Keratinocyte (primary cell): ENCODE measurements around the gene REPS1. TPM values are rescaled to one million over a fixed set of nuclear protein-coding genes. Genes with fewer than 3 reads are reported as not detected.

Experiments
- DNase-seq: peaks from one replicate; pipeline ENCODE4 v3.0.0-alpha.2; 2011; ENCODE audit warnings: low read depth, missing footprints, low spot score
- FAIRE-seq: peaks from 2 replicates; lab custom pipeline; 2011; peaks lifted over from hg19 to GRCh38; lab: Jason Lieb, UNC
- H2AFZ ChIP-seq: 2 replicates; pipeline ENCODE4 v1.6.0; 2012; ENCODE audit warnings: low read length, control low read depth, inconsistent platforms; ENCODE audit not compliant: control insufficient read depth
- H3K27ac ChIP-seq: 2 replicates; pipeline ENCODE4 v1.5.1; 2011; ENCODE audit warnings: low read length; ENCODE audit not compliant: control insufficient read depth, insufficient read depth
- H3K27me3 ChIP-seq: 3 replicates; pipeline ENCODE4 v1.6.0; 2011; ENCODE audit warnings: low read length; ENCODE audit not compliant: control insufficient read depth, insufficient read depth; ENCODE audit errors: extremely low read depth
- H3K36me3 ChIP-seq, 2 experiments: 2 replicates in 1 of 2; 3 replicates in 1 of 2; pipeline ENCODE4 v1.5.1; 2011; ENCODE audit warnings: low read length in 2 of 2, mild to moderate bottlenecking in 1 of 2; ENCODE audit not compliant: control insufficient read depth in 2 of 2, insufficient read depth in 2 of 2; ENCODE audit errors: extremely low read depth in 1 of 2
- H3K4me1 ChIP-seq: 3 replicates; pipeline ENCODE4 v1.5.1; 2011; ENCODE audit warnings: low read length; ENCODE audit not compliant: control insufficient read depth, insufficient read depth; ENCODE audit errors: extremely low read depth
- H3K4me2 ChIP-seq: 3 replicates; pipeline ENCODE4 v1.6.0; 2011; ENCODE audit warnings: low read depth, low read length; ENCODE audit not compliant: control insufficient read depth, insufficient read depth; ENCODE audit errors: extremely low read depth
- H3K4me3 ChIP-seq, 3 experiments: fragments of 200-600 bp in 1 of 3; sonication (generic) in 1 of 3; 2 replicates in 2 of 3; 3 replicates in 1 of 3; pipeline ENCODE4 v1.5.1; 2011 to 2016; ENCODE audit warnings: low read length in 3 of 3, mild to moderate bottlenecking in 3 of 3, control low read depth in 2 of 3, inconsistent platforms in 1 of 3, low read depth in 1 of 3, mixed read lengths in 1 of 3, mixed run types in 1 of 3, moderate library complexity in 1 of 3; ENCODE audit not compliant: control insufficient read depth in 2 of 3, insufficient read depth in 2 of 3; ENCODE audit errors: extremely low read depth in 1 of 3
- H3K79me2 ChIP-seq: 2 replicates; pipeline ENCODE4 v1.6.0; 2012; ENCODE audit warnings: low read length; ENCODE audit not compliant: control insufficient read depth, insufficient read depth
- H3K9ac ChIP-seq: 3 replicates; pipeline ENCODE4 v1.6.0; 2011; ENCODE audit warnings: low read length; ENCODE audit not compliant: control insufficient read depth, insufficient read depth; ENCODE audit errors: extremely low read depth
- H3K9me1 ChIP-seq: 3 replicates; pipeline ENCODE4 v1.6.0; 2011; ENCODE audit warnings: low read length; ENCODE audit not compliant: control insufficient read depth, insufficient read depth; ENCODE audit errors: extremely low read depth
- H3K9me3 ChIP-seq: 2 replicates; pipeline ENCODE4 v1.5.1; 2012; ENCODE audit warnings: low read depth, low read length; ENCODE audit not compliant: control insufficient read depth
- H4K20me1 ChIP-seq: 3 replicates; pipeline ENCODE4 v1.6.0; 2011; ENCODE audit warnings: low read length; ENCODE audit not compliant: control insufficient read depth, insufficient read depth; ENCODE audit errors: extremely low read depth
- CTCF ChIP-seq, 3 experiments: IDR thresholded peaks in 1 of 3; conservative IDR thresholded peaks in 1 of 3; optimal IDR thresholded peaks in 1 of 3; 2 replicates in 2 of 3; 3 replicates in 1 of 3; pipeline versions ENCODE3 to v1.5.1; 2011; ENCODE audit warnings: low read length in 3 of 3, mild to moderate bottlenecking in 3 of 3, moderate library complexity in 2 of 3, control low read depth in 1 of 3, inconsistent platforms in 1 of 3; ENCODE audit not compliant: insufficient read depth in 2 of 3; ENCODE audit errors: extremely low read depth in 1 of 3
- EZH2 ChIP-seq: IDR thresholded peaks from one replicate; pipeline ENCODE4 v1.6.1; 2012; ENCODE audit warnings: inconsistent platforms, mild to moderate bottlenecking, low read length, moderate library complexity
- dilution Hi-C: fragments of 300-500 bp; cut with MboI; formaldehyde crosslinking; loops from one replicate; pipeline ENCODE4 v1.7.0; 2020; ENCODE audit warnings: low sequenced_read_pairs; ENCODE audit not compliant: extremely low pct_ligation_motif_present
- polyA plus RNA-seq, 5 experiments: library from polyadenylated mRNA; depleted of rRNA in 3 of 5; stranded (reverse) in 3 of 5; stranded (forward) in 1 of 5; unstranded in 1 of 5; fragments of >200 nt; gene quantifications; 1 replicate in 1 of 5; 2 replicates in 3 of 5; 3 replicates in 1 of 5; pipeline versions ENCODE4 v1.2.1 to v1.2.3, GENCODE V29; 2011 to 2012; ENCODE audit warnings: missing spikeins in 2 of 5, low read depth in 1 of 5, low replicate concordance in 1 of 5

Gene REPS1
- polyA plus RNA-seq, 1 donor (not counting 4 experiments of a cell fraction or from before 2014, with no cell fraction given): 61.3 TPM

DNA sequence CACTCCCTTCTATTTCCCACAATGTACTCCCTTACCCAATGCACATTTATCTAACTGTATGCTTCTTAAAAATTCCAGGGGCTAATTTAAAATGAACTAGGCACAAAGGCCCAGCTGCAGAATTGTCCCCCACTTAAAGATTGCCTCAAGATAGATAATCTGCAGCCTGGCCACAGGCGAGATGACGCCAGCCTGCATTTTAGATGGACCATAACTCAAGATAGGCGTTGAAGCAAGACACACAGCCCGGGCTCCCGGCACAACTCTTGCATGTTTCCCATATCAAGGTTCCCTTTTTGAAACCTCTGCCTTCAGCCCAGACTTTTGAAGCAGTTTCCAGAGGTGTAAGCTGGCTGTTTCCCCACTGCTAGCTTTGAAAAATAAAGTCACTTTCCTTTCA, 3.2 kb upstream of the REPS1 start:
- H3K79me2 ChIP-seq: peaks cover 18% of the 10 kb centered on the region
- H3K9ac ChIP-seq: no peak overlapping the region
- no peak overlapping the region for H3K4me3 ChIP-seq
- H3K27me3 ChIP-seq: no peaks in the 10 kb centered on the region
- no peaks in the 10 kb centered on the region for H3K9me3 ChIP-seq
- FAIRE-seq (no peak), DNase-seq (no peak)
- no peaks in the 10 kb centered on the region for H3K36me3 ChIP-seq
- no peak overlapping the region for H3K4me2 ChIP-seq
- TF ChIP-seq EZH2 (no peak), CTCF (optimal IDR thresholded peaks at IDR 0.05 in 1 of 3, IDR thresholded peaks at IDR 0.05 in 1 of 3, conservative IDR thresholded peaks at IDR 0.05 in 1 of 3; ENCODE audit: extremely low read depth in 1 of 3, insufficient read depth in 2 of 3, low read length in 3 of 3) (no peak)
- dilution Hi-C loops: no loop called here
- peaks cover 5% of the 10 kb centered on the region for H3K4me1 ChIP-seq
- no peaks in the 10 kb centered on the region for H4K20me1 ChIP-seq
- H3K9me1 ChIP-seq: no peaks in the 10 kb centered on the region
- no peak overlapping the region for H2AFZ ChIP-seq
- H3K27ac ChIP-seq: no peak overlapping the region

DNA sequence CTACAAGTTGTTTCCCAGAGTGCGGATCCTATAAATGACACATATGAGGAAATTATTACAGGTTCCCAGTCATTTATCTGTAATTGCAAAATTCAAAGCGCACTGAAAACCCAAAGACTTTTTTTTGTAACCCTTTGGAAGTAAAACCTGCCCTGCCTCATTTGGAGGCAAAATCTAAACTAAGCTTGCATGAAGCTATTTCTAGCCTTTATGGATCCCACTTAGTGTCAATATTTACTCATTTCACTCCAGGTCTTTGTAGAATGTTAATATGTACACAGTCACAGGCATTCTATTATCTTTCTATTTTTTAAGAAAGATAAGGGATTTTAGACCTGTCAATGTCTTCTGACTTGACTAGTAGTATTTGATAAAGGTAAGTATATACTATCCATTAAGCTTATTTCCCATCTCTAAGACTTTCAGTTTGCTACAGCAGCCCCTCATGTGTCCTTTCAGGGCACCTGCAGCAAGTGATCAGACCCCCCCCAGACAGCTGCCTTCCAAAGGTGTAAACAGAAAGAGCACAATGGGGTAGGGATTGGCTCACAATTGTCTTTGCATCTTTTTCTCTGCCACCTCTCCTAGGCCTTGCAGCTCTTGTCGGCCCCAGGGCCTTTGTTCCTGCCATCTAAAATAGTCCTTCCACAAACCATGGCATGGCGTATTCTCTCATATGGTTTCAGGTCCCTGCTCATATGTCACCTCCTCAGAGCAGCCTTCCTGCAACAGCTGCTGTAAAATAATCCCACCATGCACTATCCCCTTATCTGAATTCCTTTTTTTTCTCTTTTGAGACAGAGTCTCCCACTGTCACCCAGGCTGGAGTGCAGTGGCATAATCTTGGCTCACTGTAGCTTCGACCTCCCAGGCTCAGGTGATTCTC, 1.3 kb upstream of the REPS1 start:
- no peak overlapping the region for H3K9ac ChIP-seq
- no peak overlapping the region for H3K4me2 ChIP-seq
- H3K9me1 ChIP-seq: no peaks in the 10 kb centered on the region
- H3K9me3 ChIP-seq: no peaks in the 10 kb centered on the region
- FAIRE-seq: no peak
- TF ChIP-seq CTCF (optimal IDR thresholded peaks at IDR 0.05 in 1 of 3, IDR thresholded peaks at IDR 0.05 in 1 of 3, conservative IDR thresholded peaks at IDR 0.05 in 1 of 3; ENCODE audit: extremely low read depth in 1 of 3, insufficient read depth in 2 of 3, low read length in 3 of 3) (no peak), EZH2 (no peak)
- H3K27me3 ChIP-seq: no peaks in the 10 kb centered on the region
- H3K4me3 ChIP-seq: no peak overlapping the region
- no peaks in the 10 kb centered on the region for H4K20me1 ChIP-seq
- peaks cover 19% of the 10 kb centered on the region for H3K4me1 ChIP-seq
- dilution Hi-C loops: no loop called here
- no peak overlapping the region for H2AFZ ChIP-seq
- peaks cover 36% of the 10 kb centered on the region for H3K79me2 ChIP-seq
- H3K27ac ChIP-seq: no peak overlapping the region
- DNase-seq: no peak
- no peaks in the 10 kb centered on the region for H3K36me3 ChIP-seq
